ENCODE measurements around the gene SNX4.

- TF ChIP-seq CTCF (IDR thresholded peaks at IDR 0.05; ENCODE audit: insufficient read depth, low read length) (no peak), GABPA (IDR thresholded peaks at IDR 0.05; ENCODE audit: low read depth) (no peak), SPI1 (IDR thresholded peaks at IDR 0.05; ENCODE audit: borderline replicate concordance, low read depth) (no peak), POLR2AphosphoS5 (IDR thresholded peaks at IDR 0.05; ENCODE audit: low read depth) (no peak), REST (IDR thresholded peaks at IDR 0.05; ENCODE audit: insufficient replicate concordance, low read depth) (no peak)
Observed at GRCh38 chr3:125416235-125416634, 103.8 kb downstream of the SNX4 start.
